NCI-H1436 (cell line): ENCODE measurements around the gene RAB11FIP4.
"Not testable (repeated sequence)": the region's sequence is repeated elsewhere in the genome, so short reads cannot be mapped to it uniquely, and the experiment has no call there.

Source experiments
- DNase-seq: peaks from one replicate; lab custom pipeline; 2025; lab: John Stamatoyannopoulos, UW

Gene RAB11FIP4

GRCh38 chr17:31391496-31391949, at the start of gene RAB11FIP4:
Gene RAB11FIP4 (plus strand): TSS chr17:31391675. CDS start chr17:31391853, 178 bp downstream.
- peak; percentile 59 for DNase-seq

GRCh38 chr17:31345191-31345747, 46.2 kb upstream of the RAB11FIP4 start:
- not testable (repeated sequence) for DNase-seq

GRCh38 chr17:31349454-31349853, 42.0 kb upstream of the RAB11FIP4 start:
- DNase-seq, result no peak

- no peak for DNase-seq
Observed at GRCh38 chr17:31355935-31356334, 35.5 kb upstream of the RAB11FIP4 start.

GRCh38 chr17:31357091-31357490, 34.4 kb upstream of the RAB11FIP4 start:
- no peak for DNase-seq

- DNase-seq, result no peak
Observed at GRCh38 chr17:31357839-31358394, 33.6 kb upstream of the RAB11FIP4 start.

GRCh38 chr17:31364012-31364411, 27.5 kb upstream of the RAB11FIP4 start:
- DNase-seq, result no peak

- DNase-seq, result no peak
Observed at GRCh38 chr17:31366088-31366487, 25.4 kb upstream of the RAB11FIP4 start.

- DNase-seq, result no peak
Observed at GRCh38 chr17:31369266-31369665, 22.2 kb upstream of the RAB11FIP4 start.

- no peak for DNase-seq
Observed at GRCh38 chr17:31371511-31372097, 19.9 kb upstream of the RAB11FIP4 start.

- peak; percentile 53 for DNase-seq
Observed at GRCh38 chr17:31373150-31374093, 18.1 kb upstream of the RAB11FIP4 start.

- DNase-seq, result no peak
Observed at GRCh38 chr17:31374094-31374447, 17.4 kb upstream of the RAB11FIP4 start.

GRCh38 chr17:31374503-31374902, 17.0 kb upstream of the RAB11FIP4 start:
- DNase-seq, result no peak

- DNase-seq, result no peak
Observed at GRCh38 chr17:31378638-31379037, 12.8 kb upstream of the RAB11FIP4 start.

GRCh38 chr17:31379597-31380205, 11.8 kb upstream of the RAB11FIP4 start:
- DNase-seq, result no peak

GRCh38 chr17:31381165-31381668, 10.3 kb upstream of the RAB11FIP4 start:
- DNase-seq, result no peak

- DNase-seq, result not testable (repeated sequence)
Observed at GRCh38 chr17:31382668-31383275, 8.7 kb upstream of the RAB11FIP4 start.

GRCh38 chr17:31383488-31383887, 8.0 kb upstream of the RAB11FIP4 start:
- not testable (repeated sequence) for DNase-seq

- no peak for DNase-seq
Observed at GRCh38 chr17:31385428-31386285, 5.8 kb upstream of the RAB11FIP4 start.

GRCh38 chr17:31386542-31387075, 4.9 kb upstream of the RAB11FIP4 start:
- DNase-seq, result no peak
